Aorta (tissue), 5 donors: ENCODE data around the gene CTNNBIP1. TPM values are rescaled to one million over a fixed set of nuclear protein-coding genes. Genes with fewer than 3 reads are reported as not detected.

Experiments
- ATAC-seq: fragments of 200-7000 bp; cut with Tn5 transposase; one replicate; pipeline ENCODE4 v1.9.1; 2022; ENCODE audit warnings: moderate library complexity; ENCODE audit not compliant: low FRiP score
- DNase-seq, 2 donors: peaks; one replicate each; pipeline ENCODE4 v3.0.0-alpha.2; 2020
- H3K27ac ChIP-seq, 2 donors: one replicate each; pipeline ENCODE4 v1.5.1; 2013; ENCODE audit warnings: low read length in 2 of 2, mild to moderate bottlenecking in 2 of 2, moderate library complexity in 2 of 2, control low read depth in 1 of 2, inconsistent platforms in 1 of 2, low read depth in 1 of 2
- H3K27me3 ChIP-seq, 2 donors: one replicate each; pipeline ENCODE4 v1.6.1; 2013; ENCODE audit warnings: control low read depth in 1 of 2, low read length in 1 of 2, mild to moderate bottlenecking in 1 of 2, moderate library complexity in 1 of 2; ENCODE audit not compliant: insufficient read depth in 2 of 2, control insufficient read depth in 1 of 2
- H3K36me3 ChIP-seq, 2 donors: one replicate each; pipeline ENCODE4 v1.6.1; 2013; ENCODE audit warnings: control low read depth in 1 of 2, low read length in 1 of 2, mild to moderate bottlenecking in 1 of 2; ENCODE audit not compliant: insufficient read depth in 2 of 2, control insufficient read depth in 1 of 2
- H3K4me1 ChIP-seq, 2 donors: one replicate each; pipeline ENCODE4 v1.6.1; 2013; ENCODE audit warnings: low read length in 2 of 2, control low read depth in 1 of 2, mild to moderate bottlenecking in 1 of 2, moderate library complexity in 1 of 2; ENCODE audit not compliant: insufficient read depth in 2 of 2, control insufficient read depth in 1 of 2
- H3K4me3 ChIP-seq, 2 donors: one replicate each; pipeline ENCODE4 v1.5.1; 2013; ENCODE audit warnings: low read length in 2 of 2, control low read depth in 1 of 2, mild to moderate bottlenecking in 1 of 2
- H3K9me3 ChIP-seq: one replicate; pipeline ENCODE4 v1.6.1; 2013; ENCODE audit warnings: mild to moderate bottlenecking, low read length; ENCODE audit not compliant: control insufficient read depth
- WGBS, 2 donors: extraction: QIAGEN DNeasy Blood & Tissue Kit; methylation state at CpG; one replicate each; pipeline ENCODE4 v1.1.7; 2013; 5-methylcytosine and 5-hydroxymethylcytosine counted together
- intact Hi-C, 2 donors: fragments of 100-400 bp; cut with DNase I; formaldehyde crosslinking; loops; one replicate each; pipeline versions ENCODE4 v1.14.2 to v1.15.0; 2022
- polyA plus RNA-seq, 2 donors: library from polyadenylated mRNA; stranded (reverse); fragments of 200-250 nt; gene quantifications; one replicate each; pipeline ENCODE4 v1.2.3, GENCODE V29; 2013
- total RNA-seq, 2 donors: library from RNA; stranded (reverse); fragmentation: NEBNext Ultra II Directional; extraction: Animal tissue kit (Norgen Biotek cat#: 25700); gene quantifications; one replicate each; pipeline ENCODE4 v1.2.1, GENCODE V29; 2021
- donor health status: healthy with polysubstance abuse.
- donor health status: Bipolar disorder and iron deficiency.
- donor health status: DM: no; HTN: no; CAD: no.
- donor health status: DM: no; HTN: no; CAD: no.
- donor health status: DM: yes; HTN: yes; CAD: no.

CTNNBIP1 gene
- total and polyA plus RNA-seq, 4 donors: 8.4 to 18.8 (median 14.3) TPM

- ATAC-seq (no peak), DNase-seq (no peak)
- WGBS, 2 donors: 92 to 94% methylated on average over 9 of the region's 9 CpGs
- peaks cover 0 to 2% of the 10 kb centered on the region in 2 donors for H3K4me1 ChIP-seq
- H3K27ac ChIP-seq: no peak overlapping the region
- intact Hi-C loops: no loop called here
- no peaks in the 10 kb centered on the region for H3K27me3 ChIP-seq
- no peak overlapping the region for H3K4me3 ChIP-seq
- H3K36me3 ChIP-seq: no peaks in the 10 kb centered on the region
- no peaks in the 10 kb centered on the region for H3K9me3 ChIP-seq
Observed at GRCh38 chr1:9871021-9871420, 39.0 kb downstream of the CTNNBIP1 start.

- Histone ChIP-seq H3K9me3 (no peaks in the 10 kb centered on the region), H3K27ac (no peak overlapping the region), H3K4me1 (peaks cover 0 to 2% of the 10 kb centered on the region in 2 donors), H3K36me3 (no peaks in the 10 kb centered on the region), H3K27me3 (no peaks in the 10 kb centered on the region), H3K4me3 (no peak overlapping the region)
- DNase-seq (no peak), ATAC-seq (no peak)
- WGBS, 2 donors: 84 to 85% methylated on average over 4 of the region's 4 CpGs
- intact Hi-C loops: no loop called here
Observed at GRCh38 chr1:9870572-9870971, 39.5 kb downstream of the CTNNBIP1 start.

- ATAC-seq: no peak
- Histone ChIP-seq H3K4me3 (no peak overlapping the region), H3K4me1 (no peaks in the 10 kb centered on the region), H3K36me3 (no peaks in the 10 kb centered on the region), H3K9me3 (no peaks in the 10 kb centered on the region), H3K27me3 (no peaks in the 10 kb centered on the region), H3K27ac (no peak overlapping the region)
- WGBS, 2 donors: 89 to 91% methylated on average over 13 of the region's 13 CpGs
- no peak for DNase-seq
- intact Hi-C loops: loop anchor here (5.0 to 10.0 kb wide), 2 partner anchors 88 to 145 kb away; no protein-coding TSS in a partner anchor
Observed at GRCh38 chr1:9869831-9870251, 40.2 kb downstream of the CTNNBIP1 start.

- no peaks in the 10 kb centered on the region for H3K4me1 ChIP-seq
- H3K27ac ChIP-seq: no peak overlapping the region
- DNase-seq (no peak), ATAC-seq (no peak)
- intact Hi-C loops: loop anchor here (5.0 to 10.0 kb wide), 2 partner anchors 86 to 143 kb away; no protein-coding TSS in a partner anchor
- H3K36me3 ChIP-seq: no peaks in the 10 kb centered on the region
- no peak overlapping the region for H3K4me3 ChIP-seq
- no peaks in the 10 kb centered on the region for H3K27me3 ChIP-seq
- no peaks in the 10 kb centered on the region for H3K9me3 ChIP-seq
- 60 to 63% methylated on average over 3 of the region's 3 CpGs for whole genome bisulfite sequencing, 2 donors
Observed at GRCh38 chr1:9868244-9868590, 41.9 kb downstream of the CTNNBIP1 start.

- ATAC-seq (peak; percentile 90), DNase-seq (peak; percentile 85 to 94)
- Histone ChIP-seq H3K9me3 (no peaks in the 10 kb centered on the region), H3K4me1 (no peaks in the 10 kb centered on the region), H3K36me3 (no peaks in the 10 kb centered on the region), H3K27me3 (no peaks in the 10 kb centered on the region), H3K27ac (no peak overlapping the region), H3K4me3 (no peak overlapping the region)
- WGBS, 2 donors: 48 to 49% methylated on average over 15 of the region's 15 CpGs
- intact Hi-C loops: loop anchor here (2.0 to 10.0 kb wide), 5 partner anchors 83 to 241 kb away; no protein-coding TSS in a partner anchor
Observed at GRCh38 chr1:9867408-9868243, 42.4 kb downstream of the CTNNBIP1 start.

- no peaks in the 10 kb centered on the region for H3K36me3 ChIP-seq
Observed at GRCh38 chr1:9866836-9867235, 43.2 kb downstream of the CTNNBIP1 start.

GRCh38 chr1:9865724-9866123 is 44.3 kb downstream of the CTNNBIP1 start:
- ATAC-seq: no peak
- intact Hi-C loops: loop anchor here (2.0 to 10.0 kb wide), 5 partner anchors 81 to 239 kb away; no protein-coding TSS in a partner anchor
- H3K36me3 ChIP-seq: no peaks in the 10 kb centered on the region

More at GRCh38 chr1:9866836-9867235, 43.2 kb downstream of the CTNNBIP1 start:
- no peaks in the 10 kb centered on the region for H3K9me3 ChIP-seq
- intact Hi-C loops: loop anchor here (2.0 to 10.0 kb wide), 5 partner anchors 82 to 240 kb away; no protein-coding TSS in a partner anchor
- no peaks in the 10 kb centered on the region for H3K4me1 ChIP-seq
- no peak overlapping the region for H3K27ac ChIP-seq
- 87 to 88% methylated on average over 6 of the region's 6 CpGs for WGBS, 2 donors
- ATAC-seq (no peak), DNase-seq (no peak)
- H3K27me3 ChIP-seq: no peaks in the 10 kb centered on the region
- no peak overlapping the region for H3K4me3 ChIP-seq

GRCh38 chr1:9863371-9863770 is 46.7 kb downstream of the CTNNBIP1 start:
- Histone ChIP-seq H3K9me3 (no peaks in the 10 kb centered on the region), H3K4me3 (no peak overlapping the region), H3K4me1 (no peaks in the 10 kb centered on the region), H3K27ac (no peak overlapping the region), H3K36me3 (no peaks in the 10 kb centered on the region), H3K27me3 (no peaks in the 10 kb centered on the region)
- intact Hi-C loops: loop anchor here in 1 of 2 donors (10.0 kb wide), 1 partner anchor 139 kb away; no protein-coding TSS in a partner anchor
- WGBS, 2 donors: 80 to 83% methylated on average over 10 of the region's 10 CpGs
- DNase-seq (no peak), ATAC-seq (no peak)

More at GRCh38 chr1:9865724-9866123, 44.3 kb downstream of the CTNNBIP1 start:
- no peaks in the 10 kb centered on the region for H3K27me3 ChIP-seq
- H3K9me3 ChIP-seq: no peaks in the 10 kb centered on the region
- H3K4me1 ChIP-seq: no peaks in the 10 kb centered on the region
- H3K27ac ChIP-seq: no peak overlapping the region
- 85 to 87% methylated on average over 2 of the region's 2 CpGs for WGBS, 2 donors
- H3K4me3 ChIP-seq: no peak overlapping the region
- no peak for DNase-seq
